ENCODE results near the gene RNLS.

RNLS gene

DNA sequence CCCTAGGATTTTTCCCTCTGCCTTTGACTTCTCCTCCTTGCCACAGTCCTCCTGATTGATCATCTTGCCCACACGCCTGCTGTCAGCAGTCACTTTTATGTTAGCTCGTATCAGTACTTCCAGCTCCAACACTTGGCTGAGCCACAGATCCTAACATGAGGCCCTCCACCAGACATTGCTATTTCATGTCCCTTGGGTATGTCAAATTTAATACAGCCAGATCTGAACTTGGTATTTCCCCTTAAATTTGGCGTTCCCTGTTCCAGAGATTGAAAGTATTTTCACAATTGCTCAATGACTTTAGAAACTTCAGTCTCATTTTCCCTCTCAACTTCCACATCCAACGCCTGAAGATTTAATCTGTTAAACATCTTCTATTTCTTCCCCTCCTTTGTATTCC, 140.4 kb downstream of the RNLS start:
- H3K4me2 ChIP-seq (ENCODE audit: low read length), result no peak overlapping the region
- no peaks in the 10 kb centered on the region for H3K79me2 ChIP-seq
- no peaks in the 10 kb centered on the region for H3K4me1 ChIP-seq
- H3K9ac ChIP-seq, result no peak overlapping the region
- TF ChIP-seq, protein P1, sequence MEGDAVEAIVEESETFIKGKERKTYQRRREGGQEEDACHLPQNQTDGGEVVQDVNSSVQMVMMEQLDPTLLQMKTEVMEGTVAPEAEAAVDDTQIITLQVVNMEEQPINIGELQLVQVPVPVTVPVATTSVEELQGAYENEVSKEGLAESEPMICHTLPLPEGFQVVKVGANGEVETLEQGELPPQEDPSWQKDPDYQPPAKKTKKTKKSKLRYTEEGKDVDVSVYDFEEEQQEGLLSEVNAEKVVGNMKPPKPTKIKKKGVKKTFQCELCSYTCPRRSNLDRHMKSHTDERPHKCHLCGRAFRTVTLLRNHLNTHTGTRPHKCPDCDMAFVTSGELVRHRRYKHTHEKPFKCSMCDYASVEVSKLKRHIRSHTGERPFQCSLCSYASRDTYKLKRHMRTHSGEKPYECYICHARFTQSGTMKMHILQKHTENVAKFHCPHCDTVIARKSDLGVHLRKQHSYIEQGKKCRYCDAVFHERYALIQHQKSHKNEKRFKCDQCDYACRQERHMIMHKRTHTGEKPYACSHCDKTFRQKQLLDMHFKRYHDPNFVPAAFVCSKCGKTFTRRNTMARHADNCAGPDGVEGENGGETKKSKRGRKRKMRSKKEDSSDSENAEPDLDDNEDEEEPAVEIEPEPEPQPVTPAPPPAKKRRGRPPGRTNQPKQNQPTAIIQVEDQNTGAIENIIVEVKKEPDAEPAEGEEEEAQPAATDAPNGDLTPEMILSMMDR (IDR thresholded peaks at IDR 0.05), result no peak
- H3K9me3 ChIP-seq (ENCODE audit: control insufficient read depth, low read length), result no peaks in the 10 kb centered on the region
- no peaks in the 10 kb centered on the region for H3K36me3 ChIP-seq (ENCODE audit: control insufficient read depth, insufficient read depth, low read length)
- no peak overlapping the region for H2AFZ ChIP-seq
- no peaks in the 10 kb centered on the region for H3K27me3 ChIP-seq (ENCODE audit: control insufficient read depth, insufficient read depth, low read length)
- H3K27ac ChIP-seq, result no peak overlapping the region
- no peak overlapping the region for H3K4me3 ChIP-seq (ENCODE audit: low read depth, low read length)

DNA sequence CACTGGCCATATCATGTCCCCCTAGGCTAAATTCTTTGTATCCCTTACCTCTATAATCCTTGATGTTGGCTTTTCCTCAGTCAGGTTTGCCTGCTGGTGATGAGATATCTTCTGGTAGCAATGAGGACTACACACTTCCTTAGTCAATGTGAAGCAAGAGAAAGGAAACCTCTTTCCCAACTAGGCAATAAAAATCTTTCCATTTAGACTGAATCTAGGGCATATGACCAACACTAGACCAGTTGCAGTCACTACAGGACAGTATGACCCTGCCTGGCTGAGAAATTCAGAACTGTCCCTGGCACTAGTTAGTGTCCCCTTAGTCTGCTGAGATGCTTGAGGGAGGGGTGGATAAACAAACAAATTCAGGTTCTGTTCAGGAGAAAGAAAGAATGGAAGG, 142.6 kb downstream of the RNLS start:
- Histone ChIP-seq H3K9ac (no peak overlapping the region), H3K4me2 (ENCODE audit: low read length) (no peak overlapping the region), H2AFZ (no peak overlapping the region), H3K4me1 (no peaks in the 10 kb centered on the region), H3K79me2 (no peaks in the 10 kb centered on the region), H3K27ac (no peak overlapping the region), H3K4me3 (ENCODE audit: low read depth, low read length) (no peak overlapping the region), H3K9me3 (ENCODE audit: control insufficient read depth, low read length) (no peaks in the 10 kb centered on the region), H3K36me3 (ENCODE audit: control insufficient read depth, insufficient read depth, low read length) (no peaks in the 10 kb centered on the region), H3K27me3 (ENCODE audit: control insufficient read depth, insufficient read depth, low read length) (no peaks in the 10 kb centered on the region)
- TF ChIP-seq, protein P1 (IDR thresholded peaks at IDR 0.05), result no peak

DNA sequence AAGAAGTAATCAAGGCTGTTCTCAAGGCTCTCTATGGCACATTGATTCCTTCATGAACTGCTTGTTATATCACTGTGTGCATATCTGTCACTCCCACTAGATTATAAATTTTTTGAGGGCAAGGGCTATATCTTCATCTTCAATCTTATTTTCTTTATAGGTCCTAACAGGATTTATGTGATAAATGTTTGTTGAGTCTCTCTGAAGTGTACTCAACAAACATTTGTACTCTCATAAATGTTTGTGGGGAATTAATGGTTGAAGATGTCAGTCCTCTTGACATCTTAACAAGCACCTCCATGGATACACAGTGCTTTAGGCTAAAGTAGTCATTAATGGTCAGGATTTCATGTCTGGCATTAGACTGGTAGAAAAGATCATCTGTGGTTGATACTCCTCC, 143.2 kb downstream of the RNLS start:
- H3K4me2 ChIP-seq (ENCODE audit: low read length), result no peak overlapping the region
- no peaks in the 10 kb centered on the region for H3K36me3 ChIP-seq (ENCODE audit: control insufficient read depth, insufficient read depth, low read length)
- TF ChIP-seq, protein P1 (IDR thresholded peaks at IDR 0.05), result no peak
- H3K9ac ChIP-seq, result no peak overlapping the region
- H2AFZ ChIP-seq, result no peak overlapping the region
- no peaks in the 10 kb centered on the region for H3K9me3 ChIP-seq (ENCODE audit: control insufficient read depth, low read length)
- no peaks in the 10 kb centered on the region for H3K79me2 ChIP-seq
- H3K4me3 ChIP-seq (ENCODE audit: low read depth, low read length), result no peak overlapping the region
- no peak overlapping the region for H3K27ac ChIP-seq
- H3K4me1 ChIP-seq, result no peaks in the 10 kb centered on the region
- H3K27me3 ChIP-seq (ENCODE audit: control insufficient read depth, insufficient read depth, low read length), result no peaks in the 10 kb centered on the region

DNA sequence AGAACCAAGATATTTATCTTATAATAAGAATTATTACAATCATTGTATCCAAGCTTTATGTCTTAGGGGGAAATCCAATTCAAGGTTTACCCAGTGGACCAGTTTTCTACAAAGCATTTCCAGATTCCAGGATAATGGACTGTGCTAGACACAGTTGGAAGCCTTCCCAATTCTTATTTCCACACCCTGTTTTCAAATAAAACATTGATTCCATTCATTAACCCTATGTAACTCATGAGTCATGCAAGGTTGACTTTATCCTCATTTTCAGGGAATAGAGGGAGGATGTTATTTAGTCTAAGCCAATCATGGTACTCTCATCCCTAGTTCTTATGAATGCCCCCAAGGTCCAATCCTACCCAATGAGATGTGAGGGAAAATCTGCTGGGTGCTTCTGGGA, 145.7 kb downstream of the RNLS start:
- Histone ChIP-seq H3K9ac (no peak overlapping the region), H3K4me2 (ENCODE audit: low read length) (no peak overlapping the region), H3K27ac (no peak overlapping the region), H3K79me2 (no peaks in the 10 kb centered on the region), H2AFZ (no peak overlapping the region), H3K9me3 (ENCODE audit: control insufficient read depth, low read length) (no peaks in the 10 kb centered on the region), H3K27me3 (ENCODE audit: control insufficient read depth, insufficient read depth, low read length) (no peaks in the 10 kb centered on the region), H3K4me1 (no peaks in the 10 kb centered on the region), H3K36me3 (ENCODE audit: control insufficient read depth, insufficient read depth, low read length) (no peaks in the 10 kb centered on the region), H3K4me3 (ENCODE audit: low read depth, low read length) (no peak overlapping the region)
- TF ChIP-seq, protein P1 (IDR thresholded peaks at IDR 0.05), result no peak

DNA sequence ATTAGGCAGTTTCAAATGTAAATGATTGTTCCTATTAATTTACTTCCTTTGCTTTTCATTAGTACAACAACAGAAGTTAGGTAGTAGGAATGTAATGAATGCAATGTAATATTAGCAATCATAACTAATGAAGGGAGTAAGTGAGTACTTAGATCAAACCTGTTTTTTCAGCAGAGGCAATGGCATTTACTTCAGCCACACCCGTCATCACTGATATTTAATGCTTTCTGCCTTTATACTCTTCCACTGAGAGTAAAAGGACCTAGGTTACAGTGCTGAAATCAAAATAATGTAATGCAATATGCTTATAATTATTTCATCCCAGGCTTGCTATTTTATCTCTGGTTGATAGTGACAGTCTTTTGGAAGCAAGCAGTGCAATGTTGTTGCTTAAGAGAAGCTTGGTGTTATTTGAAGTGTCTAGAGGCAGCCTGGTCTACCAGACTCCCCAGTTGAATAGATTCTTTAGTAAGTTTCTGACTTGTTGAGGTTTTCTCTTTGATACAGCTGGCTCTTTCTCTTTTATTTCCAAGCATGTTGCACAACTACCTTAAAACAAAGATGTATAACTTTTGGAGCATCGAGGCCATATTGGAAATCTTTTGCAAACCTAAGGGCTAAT, 149.4 kb downstream of the RNLS start:
- TF ChIP-seq, protein P1 (IDR thresholded peaks at IDR 0.05), result no peak
- no peak overlapping the region for H2AFZ ChIP-seq
- no peak overlapping the region for H3K9ac ChIP-seq
- no peak overlapping the region for H3K27ac ChIP-seq
- no peak overlapping the region for H3K4me3 ChIP-seq (ENCODE audit: low read depth, low read length)
- H3K4me1 ChIP-seq, result no peaks in the 10 kb centered on the region
- no peaks in the 10 kb centered on the region for H3K27me3 ChIP-seq (ENCODE audit: control insufficient read depth, insufficient read depth, low read length)
- H3K79me2 ChIP-seq, result no peaks in the 10 kb centered on the region
- no peaks in the 10 kb centered on the region for H3K9me3 ChIP-seq (ENCODE audit: control insufficient read depth, low read length)
- no peaks in the 10 kb centered on the region for H3K36me3 ChIP-seq (ENCODE audit: control insufficient read depth, insufficient read depth, low read length)
- H3K4me2 ChIP-seq (ENCODE audit: low read length), result no peak overlapping the region
